DND-41 (cell line): Measurements from ENCODE around the gene PNPLA1.

Source experiments
- ATAC-seq: fragments of 200-7000 bp; cut with Tn5 transposase; 3 replicates; pipeline ENCODE4 v1.9.1; 2021; ENCODE audit warnings: low read depth; ENCODE audit not compliant: insufficient read depth
- DNase-seq: peaks from one replicate; pipeline ENCODE4 v3.0.0-alpha.2; 2020
- H2AFZ ChIP-seq: 2 replicates; pipeline ENCODE4 v1.6.0; 2012; ENCODE audit warnings: low read depth, low read length
- H3K27ac ChIP-seq: 2 replicates; pipeline ENCODE4 v1.5.1; 2012; ENCODE audit warnings: low read length, inconsistent platforms
- H3K27me3 ChIP-seq: fragments of 200-600 bp; sonication (generic); 2 replicates; pipeline ENCODE4 v1.6.0; 2012; ENCODE audit warnings: low read length, mild to moderate bottlenecking, inconsistent platforms; ENCODE audit not compliant: insufficient read depth, poor library complexity
- H3K36me3 ChIP-seq: 2 replicates; pipeline ENCODE4 v1.5.1; 2012; ENCODE audit warnings: low read length, inconsistent platforms; ENCODE audit not compliant: insufficient read depth
- H3K4me1 ChIP-seq: 2 replicates; pipeline ENCODE4 v1.5.1; 2012; ENCODE audit warnings: mild to moderate bottlenecking, low read length; ENCODE audit not compliant: insufficient read depth
- H3K4me2 ChIP-seq: 2 replicates; pipeline ENCODE4 v1.6.0; 2012; ENCODE audit warnings: mild to moderate bottlenecking, moderate library complexity, low read length, inconsistent platforms; ENCODE audit not compliant: insufficient read depth
- H3K4me3 ChIP-seq, 2 experiments: fragments of 200-600 bp in 1 of 2; shearing (Covaris generic) in 1 of 2; 2 replicates each; pipeline ENCODE4 v1.5.1; 2012 to 2016; ENCODE audit warnings: inconsistent platforms in 2 of 2, low read length in 2 of 2, mild to moderate bottlenecking in 2 of 2, low read depth in 1 of 2, moderate library complexity in 1 of 2
- H3K79me2 ChIP-seq: 2 replicates; pipeline ENCODE4 v1.6.0; 2012; ENCODE audit warnings: low read length, inconsistent platforms; ENCODE audit not compliant: insufficient read depth
- H3K9ac ChIP-seq: 2 replicates; pipeline ENCODE4 v1.6.0; 2012; ENCODE audit warnings: low read depth, mild to moderate bottlenecking, inconsistent platforms, low read length, moderate library complexity
- H3K9me3 ChIP-seq: 2 replicates; pipeline ENCODE4 v1.5.1; 2012; ENCODE audit warnings: low read length, moderate library complexity, mild to moderate bottlenecking, inconsistent platforms; ENCODE audit not compliant: insufficient read depth, severe bottlenecking
- H4K20me1 ChIP-seq: 2 replicates; pipeline ENCODE4 v1.6.0; 2012; ENCODE audit warnings: low read length; ENCODE audit not compliant: insufficient read depth
- CTCF ChIP-seq: IDR thresholded peaks from 2 replicates; pipeline ENCODE4 v1.5.1; 2012; ENCODE audit warnings: borderline replicate concordance, low read length, moderate library complexity, mild to moderate bottlenecking; ENCODE audit not compliant: poor library complexity, severe bottlenecking; ENCODE audit errors: extremely low read depth
- EZH2 ChIP-seq: IDR thresholded peaks from 3 replicates; pipeline ENCODE4 v1.6.1; 2012; ENCODE audit warnings: borderline replicate concordance, low read depth, mild to moderate bottlenecking, moderate library complexity, low read length, inconsistent platforms; ENCODE audit not compliant: severe bottlenecking

The PNPLA1 gene

GRCh38 chr6:36243562-36244212 is 26.2 kb upstream of the PNPLA1 start:
- ATAC-seq (no peak), DNase-seq (no peak)
- Histone ChIP-seq H4K20me1 (no peaks in the 10 kb centered on the region), H2AFZ (no peak overlapping the region), H3K27ac (no peak overlapping the region), H3K79me2 (no peaks in the 10 kb centered on the region), H3K36me3 (no peaks in the 10 kb centered on the region), H3K27me3 (no peaks in the 10 kb centered on the region), H3K4me1 (no peaks in the 10 kb centered on the region), H3K4me2 (no peak overlapping the region), H3K9me3 (no peaks in the 10 kb centered on the region), H3K4me3 (no peak overlapping the region), H3K9ac (no peak overlapping the region)
- TF ChIP-seq CTCF (no peak), EZH2 (no peak)

GRCh38 chr6:36244641-36245280 is 25.1 kb upstream of the PNPLA1 start:
- H3K9me3 ChIP-seq: no peaks in the 10 kb centered on the region
- no peaks in the 10 kb centered on the region for H4K20me1 ChIP-seq
- H2AFZ ChIP-seq: no peak overlapping the region
- no peak overlapping the region for H3K4me2 ChIP-seq
- H3K4me3 ChIP-seq: no peak overlapping the region
- no peak overlapping the region for H3K27ac ChIP-seq
- H3K36me3 ChIP-seq: no peaks in the 10 kb centered on the region
- TF ChIP-seq CTCF: no peak
- no peak for TF ChIP-seq EZH2
- DNase-seq (no peak), ATAC-seq (no peak)
- H3K27me3 ChIP-seq: no peaks in the 10 kb centered on the region
- no peak overlapping the region for H3K9ac ChIP-seq
- no peaks in the 10 kb centered on the region for H3K4me1 ChIP-seq
- H3K79me2 ChIP-seq: no peaks in the 10 kb centered on the region

- Histone ChIP-seq H3K27ac (no peak overlapping the region), H3K36me3 (no peaks in the 10 kb centered on the region), H3K4me2 (no peak overlapping the region), H4K20me1 (no peaks in the 10 kb centered on the region), H3K4me1 (no peaks in the 10 kb centered on the region), H2AFZ (no peak overlapping the region), H3K27me3 (no peaks in the 10 kb centered on the region), H3K9me3 (no peaks in the 10 kb centered on the region), H3K79me2 (no peaks in the 10 kb centered on the region), H3K9ac (no peak overlapping the region), H3K4me3 (no peak overlapping the region)
- DNase-seq: no peak
- ATAC-seq: no peak
- TF ChIP-seq CTCF (no peak), EZH2 (no peak)
These were observed 24.2 kb upstream of the PNPLA1 start for GRCh38 chr6:36245572-36246061.
